Measurements from ENCODE around the gene GID8.

GID8 gene

DNA sequence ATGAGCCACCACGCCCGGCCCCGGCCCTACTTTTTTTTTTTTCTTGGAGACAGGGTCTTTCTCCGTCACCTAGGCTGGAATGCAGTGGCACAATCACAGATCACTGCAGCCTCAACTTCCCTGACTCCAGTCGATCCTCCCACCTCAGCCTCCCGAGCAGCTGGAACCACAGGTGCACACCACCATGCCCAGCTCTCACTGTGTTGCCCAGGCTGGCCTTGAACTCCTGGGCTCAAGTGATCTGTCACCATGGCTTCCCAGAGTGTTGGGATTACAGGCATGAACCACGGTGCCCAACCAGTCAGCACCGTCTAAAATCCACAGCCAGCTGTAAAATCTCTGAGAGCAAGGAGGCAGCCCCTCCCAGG, 32.0 kb downstream of the GID8 start:
- TF ChIP-seq, protein P1, sequence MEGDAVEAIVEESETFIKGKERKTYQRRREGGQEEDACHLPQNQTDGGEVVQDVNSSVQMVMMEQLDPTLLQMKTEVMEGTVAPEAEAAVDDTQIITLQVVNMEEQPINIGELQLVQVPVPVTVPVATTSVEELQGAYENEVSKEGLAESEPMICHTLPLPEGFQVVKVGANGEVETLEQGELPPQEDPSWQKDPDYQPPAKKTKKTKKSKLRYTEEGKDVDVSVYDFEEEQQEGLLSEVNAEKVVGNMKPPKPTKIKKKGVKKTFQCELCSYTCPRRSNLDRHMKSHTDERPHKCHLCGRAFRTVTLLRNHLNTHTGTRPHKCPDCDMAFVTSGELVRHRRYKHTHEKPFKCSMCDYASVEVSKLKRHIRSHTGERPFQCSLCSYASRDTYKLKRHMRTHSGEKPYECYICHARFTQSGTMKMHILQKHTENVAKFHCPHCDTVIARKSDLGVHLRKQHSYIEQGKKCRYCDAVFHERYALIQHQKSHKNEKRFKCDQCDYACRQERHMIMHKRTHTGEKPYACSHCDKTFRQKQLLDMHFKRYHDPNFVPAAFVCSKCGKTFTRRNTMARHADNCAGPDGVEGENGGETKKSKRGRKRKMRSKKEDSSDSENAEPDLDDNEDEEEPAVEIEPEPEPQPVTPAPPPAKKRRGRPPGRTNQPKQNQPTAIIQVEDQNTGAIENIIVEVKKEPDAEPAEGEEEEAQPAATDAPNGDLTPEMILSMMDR (IDR thresholded peaks at IDR 0.05; ENCODE audit: low read depth, low read length) = no peak
- no peak overlapping the region for H3K4me3 ChIP-seq (ENCODE audit: low read depth, low read length)

DNA sequence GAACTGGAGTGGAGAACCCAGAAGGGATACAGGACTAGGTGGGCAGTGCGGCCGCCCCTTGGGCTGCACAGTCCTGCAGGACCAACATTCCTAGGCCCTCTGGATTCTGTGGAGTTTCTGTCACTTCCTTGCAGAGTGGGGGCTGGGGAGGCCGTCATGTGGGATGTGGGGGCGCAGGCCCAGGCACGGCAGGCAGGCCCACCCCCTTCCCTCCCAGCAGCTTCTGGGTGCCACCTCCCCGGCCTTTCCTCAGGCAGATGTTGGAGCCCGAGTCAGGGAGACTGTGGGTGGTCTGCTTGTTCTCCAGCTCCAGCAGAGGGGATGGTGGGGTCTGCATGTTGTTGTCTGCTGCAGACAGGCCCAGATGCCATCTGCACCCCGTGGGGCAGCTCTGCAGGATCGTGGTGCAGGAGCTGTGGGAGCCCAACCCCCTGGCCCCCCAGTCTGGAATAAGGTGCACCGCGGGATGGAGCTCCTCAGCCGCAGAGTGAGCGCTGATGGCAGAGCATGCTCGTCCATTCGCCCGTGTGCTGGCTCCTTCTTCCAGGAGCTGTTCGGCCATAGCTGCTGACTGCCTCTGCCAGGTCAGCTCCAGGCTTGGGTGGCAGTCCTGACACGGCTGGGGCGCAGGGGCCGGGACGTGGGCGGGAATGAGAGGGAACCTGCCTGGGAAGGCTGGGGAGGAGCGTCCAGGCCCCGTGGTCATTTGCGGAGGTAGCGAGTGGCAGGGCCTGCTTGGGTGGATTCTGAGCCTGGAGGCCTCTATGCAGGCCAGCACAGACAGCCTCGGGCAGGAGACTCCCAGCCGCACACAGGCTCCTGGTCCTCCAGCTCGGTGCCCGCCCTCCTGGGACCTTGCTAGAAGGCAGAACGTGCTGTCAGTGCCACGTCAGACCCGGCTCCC, 32.6 kb downstream of the GID8 start:
- TF ChIP-seq, protein P1 (IDR thresholded peaks at IDR 0.05; ENCODE audit: low read depth, low read length) = no peak
- no peak overlapping the region for H3K4me3 ChIP-seq (ENCODE audit: low read depth, low read length)

DNA sequence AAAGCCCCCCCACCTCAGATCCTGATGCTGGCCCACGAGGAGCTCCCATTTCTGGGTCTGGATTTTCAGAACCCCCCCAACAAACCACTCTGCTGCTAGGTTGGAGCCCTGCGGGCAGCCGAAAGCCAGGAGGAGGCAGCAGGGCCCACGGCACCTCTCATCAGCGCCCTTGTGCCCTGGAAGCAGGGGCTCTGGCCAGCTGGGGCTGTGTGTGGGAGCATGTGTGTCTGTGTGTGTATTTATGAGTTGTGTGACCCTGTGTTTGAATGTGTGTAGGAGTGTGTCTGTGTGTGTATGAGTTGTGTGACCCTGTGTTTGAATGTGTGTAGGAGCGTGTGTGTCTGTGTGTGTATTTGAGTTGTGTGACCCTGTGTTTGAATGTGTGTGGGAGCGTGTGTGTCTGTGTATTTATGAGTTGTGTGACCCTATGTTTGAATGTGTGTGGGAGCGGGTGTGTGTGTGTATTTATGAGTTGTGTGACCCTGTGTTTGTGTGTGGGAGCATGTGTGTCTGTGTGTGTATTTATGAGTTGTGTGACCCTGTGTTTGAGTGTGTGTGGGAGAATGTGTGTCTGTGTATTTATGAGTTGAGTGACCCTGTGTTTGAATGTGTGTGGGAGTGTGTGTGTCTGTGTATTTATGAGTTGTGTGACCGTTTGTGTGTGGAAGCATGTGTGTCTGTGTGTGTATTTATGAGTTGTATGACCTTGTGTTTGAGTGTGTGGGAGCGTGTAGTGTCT, 33.4 kb downstream of the GID8 start:
- TF ChIP-seq, protein P1 (IDR thresholded peaks at IDR 0.05; ENCODE audit: low read depth, low read length) = no peak
- no peak overlapping the region for H3K4me3 ChIP-seq (ENCODE audit: low read depth, low read length)

DNA sequence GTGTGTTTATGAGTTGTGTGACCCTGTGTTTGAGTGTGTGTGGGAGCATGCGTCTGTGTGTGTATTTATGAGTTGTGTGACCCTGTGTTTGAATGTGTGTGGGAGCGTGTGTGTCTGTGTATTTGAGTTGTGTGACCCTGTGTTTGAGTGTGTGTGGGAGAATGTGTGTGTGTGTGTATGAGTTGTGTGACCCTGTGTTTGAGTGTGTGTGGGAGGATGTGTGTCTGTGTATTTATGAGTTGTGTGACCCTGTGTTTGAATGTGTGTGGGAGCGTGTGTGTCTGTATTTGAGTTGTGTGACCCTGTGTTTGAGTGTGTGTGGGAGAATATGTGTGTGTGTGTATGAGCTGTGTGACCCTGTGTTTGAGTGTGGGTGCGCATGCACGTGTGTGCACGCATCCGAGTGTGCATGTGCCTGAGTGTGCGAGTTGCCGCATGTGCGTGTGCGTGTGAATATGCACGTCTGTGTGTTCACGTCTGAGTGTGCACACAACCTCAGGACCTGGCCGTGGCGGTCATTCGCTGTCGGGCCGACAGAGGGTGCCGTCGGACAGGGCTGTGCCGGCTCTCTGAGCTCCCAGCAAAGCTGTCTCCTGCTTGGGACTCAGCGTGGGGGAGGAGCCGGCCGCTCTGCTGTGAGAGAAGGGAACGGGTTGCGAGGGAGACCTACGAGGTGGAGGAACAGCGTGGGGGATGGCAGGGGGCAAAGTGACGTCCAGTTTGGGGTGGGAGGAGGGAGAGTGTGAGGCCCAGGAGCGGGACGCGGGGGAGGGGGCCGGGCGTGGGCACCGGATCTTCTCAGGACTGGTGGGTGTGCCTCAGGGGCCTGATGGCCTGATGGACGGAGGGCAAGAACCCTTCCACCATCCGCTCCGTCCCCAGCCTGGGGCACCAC, 34.2 kb downstream of the GID8 start:
- no peak overlapping the region for H3K4me3 ChIP-seq (ENCODE audit: low read depth, low read length)
- TF ChIP-seq, protein P1 (IDR thresholded peaks at IDR 0.05; ENCODE audit: low read depth, low read length) = peak; percentile 84

DNA sequence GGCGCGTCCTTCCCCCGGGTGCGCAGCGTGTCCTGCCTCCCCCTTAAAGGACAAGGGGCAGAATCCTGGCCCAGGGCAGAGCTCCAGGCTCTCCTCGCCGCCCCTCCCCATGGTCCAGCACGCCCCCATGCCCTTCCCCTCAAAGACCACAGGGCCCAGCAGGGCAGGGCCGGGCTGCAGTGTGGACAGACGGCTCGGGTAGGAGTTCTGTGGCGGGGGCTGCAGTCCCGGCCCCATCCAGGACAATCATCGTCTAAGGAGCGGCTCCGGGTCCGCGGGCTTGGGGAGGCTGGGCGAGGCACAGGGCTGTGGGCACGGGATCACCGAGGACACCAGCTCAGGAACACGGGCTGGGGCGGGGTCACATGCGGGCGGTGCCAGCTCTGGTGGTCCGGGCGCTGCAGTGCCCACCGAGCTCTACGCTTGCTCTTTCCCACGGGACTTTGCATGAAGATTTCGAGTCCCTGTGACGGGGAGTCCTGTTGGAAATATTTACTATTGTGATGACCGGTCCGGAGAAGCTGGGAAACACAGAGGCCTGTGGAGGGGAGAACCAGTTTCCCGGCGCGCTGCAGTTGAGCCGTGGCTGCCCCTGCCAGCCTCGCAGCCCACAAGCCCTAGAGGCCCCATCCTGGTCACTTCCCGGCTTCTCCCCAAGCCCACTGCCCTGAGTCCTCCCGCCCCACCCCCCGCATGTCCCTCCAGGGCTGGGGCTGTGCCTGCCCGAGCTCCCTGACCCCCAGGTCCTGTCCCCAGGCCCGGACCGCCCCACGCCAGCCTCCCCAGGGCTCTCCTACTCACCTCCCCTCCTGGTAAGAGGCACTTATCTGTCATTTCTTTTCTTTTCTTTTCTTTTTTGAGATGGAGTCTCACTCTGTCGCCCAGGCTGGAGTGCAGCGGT, 35.1 kb downstream of the GID8 start:
- H3K4me3 ChIP-seq (ENCODE audit: low read depth, low read length) = no peak overlapping the region
- TF ChIP-seq, protein P1 (IDR thresholded peaks at IDR 0.05; ENCODE audit: low read depth, low read length) = no peak

DNA sequence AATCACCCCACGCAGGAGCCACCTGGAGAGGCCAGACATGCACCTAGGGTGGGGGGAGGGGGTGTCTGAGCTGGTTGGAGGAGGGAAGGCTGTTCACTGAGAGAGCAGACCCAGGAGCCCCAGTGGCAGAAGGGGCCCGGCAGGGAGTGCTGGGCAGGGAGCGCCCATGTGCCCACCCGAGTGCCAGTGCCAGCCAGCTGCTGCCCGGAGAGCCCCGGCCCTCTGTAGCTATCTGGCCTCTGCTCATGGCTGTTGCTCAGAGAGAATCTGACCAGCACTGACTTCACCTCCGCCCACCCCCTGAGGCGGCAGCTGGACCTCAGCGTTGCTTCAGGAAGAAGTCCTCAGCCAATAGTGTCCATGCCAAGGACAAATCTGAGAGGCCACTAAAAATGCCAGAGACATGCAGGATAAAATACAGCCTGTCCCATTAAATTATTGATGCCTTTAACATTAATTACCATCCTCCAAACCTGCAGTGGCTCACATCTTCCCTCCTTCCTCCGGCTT, 37.4 kb downstream of the GID8 start:
- no peak overlapping the region for H3K4me3 ChIP-seq (ENCODE audit: low read depth, low read length)
- TF ChIP-seq, protein P1 (IDR thresholded peaks at IDR 0.05; ENCODE audit: low read depth, low read length) = no peak
